IPS-20b (cell line): ENCODE measurements around the gene FAAP24.
"Not testable (repeated sequence)": the region's sequence is repeated elsewhere in the genome, so short reads cannot be mapped to it uniquely, and the experiment has no call there.

ENCODE experiments used
- H3K27ac ChIP-seq: one replicate; pipeline ENCODE4 v1.5.1; 2013; ENCODE audit warnings: low read length
- H3K27me3 ChIP-seq: 2 replicates; pipeline ENCODE4 v1.6.1; 2013; ENCODE audit warnings: mild to moderate bottlenecking, low read length, inconsistent platforms; ENCODE audit not compliant: insufficient read depth
- H3K36me3 ChIP-seq: 2 replicates; pipeline ENCODE4 v1.6.1; 2013; ENCODE audit warnings: low read depth, mild to moderate bottlenecking, inconsistent platforms, low read length, moderate library complexity; ENCODE audit not compliant: insufficient read depth
- H3K4me1 ChIP-seq: 2 replicates; pipeline ENCODE4 v1.6.1; 2013; ENCODE audit warnings: mild to moderate bottlenecking, control low read depth, inconsistent platforms, low read length, moderate library complexity; ENCODE audit not compliant: insufficient read depth
- H3K4me3 ChIP-seq: 2 replicates; pipeline ENCODE4 v1.5.1; 2013; ENCODE audit warnings: mild to moderate bottlenecking, low read length, inconsistent platforms
- H3K9ac ChIP-seq: 2 replicates; pipeline ENCODE4 v1.6.1; 2013; ENCODE audit warnings: low read depth, mild to moderate bottlenecking, inconsistent platforms, low read length, moderate library complexity
- H3K9me3 ChIP-seq: 2 replicates; pipeline ENCODE4 v1.6.1; 2013; ENCODE audit warnings: mild to moderate bottlenecking, low read depth, low read length, inconsistent platforms; ENCODE audit not compliant: insufficient read depth

FAAP24 gene

GRCh38 chr19:33000910-33001309 lies 28.9 kb downstream of the FAAP24 start:
- H3K27ac ChIP-seq = no peak overlapping the region
- no peaks in the 10 kb centered on the region for H3K4me1 ChIP-seq
- no peaks in the 10 kb centered on the region for H3K27me3 ChIP-seq
- H3K9me3 ChIP-seq = no peaks in the 10 kb centered on the region
- H3K9ac ChIP-seq = no peak overlapping the region
- H3K4me3 ChIP-seq = no peak overlapping the region
- peaks cover 47% of the 10 kb centered on the region for H3K36me3 ChIP-seq

GRCh38 chr19:33002126-33002865 lies 30.3 kb downstream of the FAAP24 start:
- not testable (repeated sequence) for H3K27ac ChIP-seq

GRCh38 chr19:33003424-33004024 lies 31.5 kb downstream of the FAAP24 start:
- H3K36me3 ChIP-seq = peaks cover 46% of the 10 kb centered on the region
- H3K4me1 ChIP-seq = not testable (repeated sequence)

More at GRCh38 chr19:33002126-33002865, 30.3 kb downstream of the FAAP24 start:
- peaks cover 45% of the 10 kb centered on the region for H3K36me3 ChIP-seq
- not testable (repeated sequence) for H3K4me1 ChIP-seq, H3K9me3 ChIP-seq, H3K9ac ChIP-seq, H3K27me3 ChIP-seq, H3K4me3 ChIP-seq

GRCh38 chr19:33005440-33005839 lies 33.4 kb downstream of the FAAP24 start:
- no peak overlapping the region for H3K27ac ChIP-seq
- H3K27me3 ChIP-seq = no peaks in the 10 kb centered on the region
- H3K36me3 ChIP-seq = peaks cover 45% of the 10 kb centered on the region

More at GRCh38 chr19:33003424-33004024, 31.5 kb downstream of the FAAP24 start:
- not testable (repeated sequence) for H3K27me3 ChIP-seq, H3K9ac ChIP-seq, H3K4me3 ChIP-seq, H3K9me3 ChIP-seq, H3K27ac ChIP-seq

GRCh38 chr19:33008738-33009137 lies 36.7 kb downstream of the FAAP24 start:
- Histone ChIP-seq H3K9ac (no peak overlapping the region), H3K4me3 (no peak overlapping the region), H3K4me1 (no peaks in the 10 kb centered on the region), H3K9me3 (no peaks in the 10 kb centered on the region), H3K27me3 (no peaks in the 10 kb centered on the region), H3K36me3 (peaks cover 44% of the 10 kb centered on the region), H3K27ac (no peak overlapping the region)

More at GRCh38 chr19:33005440-33005839, 33.4 kb downstream of the FAAP24 start:
- no peaks in the 10 kb centered on the region for H3K4me1 ChIP-seq
- H3K4me3 ChIP-seq = no peak overlapping the region
- H3K9ac ChIP-seq = no peak overlapping the region
- H3K9me3 ChIP-seq = no peaks in the 10 kb centered on the region

- H3K4me1 ChIP-seq, H3K27ac ChIP-seq, H3K4me3 ChIP-seq, H3K9me3 ChIP-seq, H3K27me3 ChIP-seq, H3K9ac ChIP-seq: not testable (repeated sequence)
- H3K36me3 ChIP-seq = peaks cover 44% of the 10 kb centered on the region
Measured at GRCh38 chr19:33010891-33011290, 38.8 kb downstream of the FAAP24 start.

- Histone ChIP-seq H3K9me3 (no peaks in the 10 kb centered on the region), H3K9ac (peak overlapping the region; percentile 60; the same call in 1 of the 2 replicates), H3K27ac (peak overlapping the region; percentile 72), H3K4me1 (peaks cover 10% of the 10 kb centered on the region; the same call in 1 of the 2 replicates), H3K36me3 (peaks cover 18% of the 10 kb centered on the region; the same call in 1 of the 2 replicates), H3K27me3 (no peaks in the 10 kb centered on the region), H3K4me3 (peak overlapping the region; percentile 54; the same call in 1 of the 2 replicates)
Measured at GRCh38 chr19:33022472-33023116, 50.6 kb downstream of the FAAP24 start.

- Histone ChIP-seq H3K4me3 (no peak overlapping the region), H3K27ac (no peak overlapping the region), H3K4me1 (peaks cover 10% of the 10 kb centered on the region; the same call in 1 of the 2 replicates), H3K9ac (no peak overlapping the region), H3K36me3 (peaks cover 18% of the 10 kb centered on the region; the same call in 1 of the 2 replicates), H3K9me3 (peaks cover 2% of the 10 kb centered on the region; the same call in 1 of the 2 replicates), H3K27me3 (no peaks in the 10 kb centered on the region)
Measured at GRCh38 chr19:33024398-33024797, 52.4 kb downstream of the FAAP24 start.

GRCh38 chr19:33025468-33026238 lies 53.6 kb downstream of the FAAP24 start:
- H3K36me3 ChIP-seq = peaks cover 21% of the 10 kb centered on the region
- H3K4me1 ChIP-seq = peaks cover 10% of the 10 kb centered on the region; the same call in 1 of the 2 replicates
- not testable (repeated sequence) for H3K4me3 ChIP-seq, H3K9me3 ChIP-seq, H3K27ac ChIP-seq, H3K9ac ChIP-seq, H3K27me3 ChIP-seq

- not testable (repeated sequence) for H3K27ac ChIP-seq, H3K4me1 ChIP-seq, H3K27me3 ChIP-seq, H3K9me3 ChIP-seq, H3K9ac ChIP-seq, H3K4me3 ChIP-seq
- peaks cover 13% of the 10 kb centered on the region for H3K36me3 ChIP-seq
Measured at GRCh38 chr19:33026602-33027001, 54.6 kb downstream of the FAAP24 start.
